ENCODE results near the gene MAPKAPK3.

The MAPKAPK3 gene

GRCh38 chr3:50588759-50589433 lies 28.1 kb upstream of the MAPKAPK3 start:
- no peak for TF ChIP-seq ESRRG (CRISPR knock-in tag; IDR thresholded peaks at IDR 0.05)
- ATAC-seq, result no peak

- TF ChIP-seq SNAI2 (CRISPR knock-in tag; IDR thresholded peaks at IDR 0.05), result no peak
- no peak for TF ChIP-seq ZNF70 (CRISPR knock-in tag; IDR thresholded peaks at IDR 0.05)
- TF ChIP-seq POU6F1 (CRISPR knock-in tag; IDR thresholded peaks at IDR 0.05; ENCODE audit: borderline replicate concordance, low read depth), result no peak
- no peak for TF ChIP-seq TCF4 (CRISPR knock-in tag; IDR thresholded peaks at IDR 0.05; ENCODE audit: borderline replicate concordance)
- TF ChIP-seq RARB (CRISPR knock-in tag; IDR thresholded peaks at IDR 0.05), result no peak
- no peak for TF ChIP-seq OSR1 (CRISPR knock-in tag; IDR thresholded peaks at IDR 0.05)
- TF ChIP-seq, protein P1, sequence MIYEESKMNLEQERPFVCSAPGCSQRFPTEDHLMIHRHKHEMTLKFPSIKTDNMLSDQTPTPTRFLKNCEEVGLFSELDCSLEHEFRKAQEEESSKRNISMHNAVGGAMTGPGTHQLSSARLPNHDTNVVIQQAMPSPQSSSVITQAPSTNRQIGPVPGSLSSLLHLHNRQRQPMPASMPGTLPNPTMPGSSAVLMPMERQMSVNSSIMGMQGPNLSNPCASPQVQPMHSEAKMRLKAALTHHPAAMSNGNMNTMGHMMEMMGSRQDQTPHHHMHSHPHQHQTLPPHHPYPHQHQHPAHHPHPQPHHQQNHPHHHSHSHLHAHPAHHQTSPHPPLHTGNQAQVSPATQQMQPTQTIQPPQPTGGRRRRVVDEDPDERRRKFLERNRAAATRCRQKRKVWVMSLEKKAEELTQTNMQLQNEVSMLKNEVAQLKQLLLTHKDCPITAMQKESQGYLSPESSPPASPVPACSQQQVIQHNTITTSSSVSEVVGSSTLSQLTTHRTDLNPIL (CRISPR knock-in tag; IDR thresholded peaks at IDR 0.05; ENCODE audit: low read depth), result no peak
- no peak for TF ChIP-seq PPARA (CRISPR knock-in tag; IDR thresholded peaks at IDR 0.05; ENCODE audit: borderline replicate concordance)
- TF ChIP-seq ZNF8 (CRISPR knock-in tag; IDR thresholded peaks at IDR 0.05), result no peak
- no peak for TF ChIP-seq GLIS3 (CRISPR knock-in tag; IDR thresholded peaks at IDR 0.05)
- TF ChIP-seq, protein P2, sequence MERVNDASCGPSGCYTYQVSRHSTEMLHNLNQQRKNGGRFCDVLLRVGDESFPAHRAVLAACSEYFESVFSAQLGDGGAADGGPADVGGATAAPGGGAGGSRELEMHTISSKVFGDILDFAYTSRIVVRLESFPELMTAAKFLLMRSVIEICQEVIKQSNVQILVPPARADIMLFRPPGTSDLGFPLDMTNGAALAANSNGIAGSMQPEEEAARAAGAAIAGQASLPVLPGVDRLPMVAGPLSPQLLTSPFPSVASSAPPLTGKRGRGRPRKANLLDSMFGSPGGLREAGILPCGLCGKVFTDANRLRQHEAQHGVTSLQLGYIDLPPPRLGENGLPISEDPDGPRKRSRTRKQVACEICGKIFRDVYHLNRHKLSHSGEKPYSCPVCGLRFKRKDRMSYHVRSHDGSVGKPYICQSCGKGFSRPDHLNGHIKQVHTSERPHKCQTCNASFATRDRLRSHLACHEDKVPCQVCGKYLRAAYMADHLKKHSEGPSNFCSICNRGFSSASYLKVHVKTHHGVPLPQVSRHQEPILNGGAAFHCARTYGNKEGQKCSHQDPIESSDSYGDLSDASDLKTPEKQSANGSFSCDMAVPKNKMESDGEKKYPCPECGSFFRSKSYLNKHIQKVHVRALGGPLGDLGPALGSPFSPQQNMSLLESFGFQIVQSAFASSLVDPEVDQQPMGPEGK (CRISPR knock-in tag; IDR thresholded peaks at IDR 0.05; ENCODE audit: borderline replicate concordance), result no peak
- no peak for TF ChIP-seq TSHZ2 (CRISPR knock-in tag; IDR thresholded peaks at IDR 0.05)
- TF ChIP-seq ARNTL (CRISPR knock-in tag; IDR thresholded peaks at IDR 0.05; ENCODE audit: borderline replicate concordance, low read depth), result no peak
- no peak for ATAC-seq
Observed at GRCh38 chr3:50591196-50591741, 25.7 kb upstream of the MAPKAPK3 start.

DNA sequence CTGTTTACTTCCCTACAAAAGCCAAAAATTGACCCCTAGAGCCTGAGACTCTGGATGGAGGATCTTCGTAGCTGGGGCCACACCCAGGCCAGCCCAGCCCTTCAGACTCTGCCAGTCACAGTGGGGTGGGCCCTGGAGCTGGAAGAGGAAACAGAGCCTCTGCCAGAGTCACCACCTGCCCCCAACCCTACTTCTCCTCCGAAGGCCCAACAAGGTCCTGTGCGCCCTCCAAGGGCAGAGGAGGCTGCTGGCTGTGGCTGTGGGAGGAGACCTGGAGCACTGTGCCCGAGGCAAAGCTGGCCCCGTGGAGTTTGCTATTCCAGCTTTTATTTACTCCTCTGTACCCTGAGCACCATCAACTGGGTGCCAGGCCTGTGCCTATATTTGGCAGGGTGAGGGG lies 24.4 kb upstream of the MAPKAPK3 start:
- TF ChIP-seq, protein P2 (CRISPR knock-in tag; IDR thresholded peaks at IDR 0.05; ENCODE audit: borderline replicate concordance), result no peak
- TF ChIP-seq ZNF70 (CRISPR knock-in tag; IDR thresholded peaks at IDR 0.05), result no peak
- TF ChIP-seq, protein P3, sequence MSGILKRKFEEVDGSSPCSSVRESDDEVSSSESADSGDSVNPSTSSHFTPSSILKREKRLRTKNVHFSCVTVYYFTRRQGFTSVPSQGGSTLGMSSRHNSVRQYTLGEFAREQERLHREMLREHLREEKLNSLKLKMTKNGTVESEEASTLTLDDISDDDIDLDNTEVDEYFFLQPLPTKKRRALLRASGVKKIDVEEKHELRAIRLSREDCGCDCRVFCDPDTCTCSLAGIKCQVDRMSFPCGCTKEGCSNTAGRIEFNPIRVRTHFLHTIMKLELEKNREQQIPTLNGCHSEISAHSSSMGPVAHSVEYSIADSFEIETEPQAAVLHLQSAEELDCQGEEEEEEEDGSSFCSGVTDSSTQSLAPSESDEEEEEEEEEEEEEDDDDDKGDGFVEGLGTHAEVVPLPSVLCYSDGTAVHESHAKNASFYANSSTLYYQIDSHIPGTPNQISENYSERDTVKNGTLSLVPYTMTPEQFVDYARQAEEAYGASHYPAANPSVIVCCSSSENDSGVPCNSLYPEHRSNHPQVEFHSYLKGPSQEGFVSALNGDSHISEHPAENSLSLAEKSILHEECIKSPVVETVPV (CRISPR knock-in tag; IDR thresholded peaks at IDR 0.05), result no peak
- no peak for TF ChIP-seq PPARA (CRISPR knock-in tag; IDR thresholded peaks at IDR 0.05; ENCODE audit: borderline replicate concordance)
- TF ChIP-seq ARNTL (CRISPR knock-in tag; IDR thresholded peaks at IDR 0.05; ENCODE audit: borderline replicate concordance, low read depth), result no peak
- no peak for TF ChIP-seq ESRRG (CRISPR knock-in tag; IDR thresholded peaks at IDR 0.05)
- TF ChIP-seq OSR1 (CRISPR knock-in tag; IDR thresholded peaks at IDR 0.05), result no peak
- TF ChIP-seq ZNF8 (CRISPR knock-in tag; IDR thresholded peaks at IDR 0.05), result no peak
- no peak for ATAC-seq
